CD4-positive, alpha-beta memory T cell (primary cell): ENCODE results near the gene GANAB. TPM values are rescaled to one million over a fixed set of nuclear protein-coding genes. Genes with fewer than 3 reads are reported as not detected.
"Not testable (repeated sequence)": the region's sequence is repeated elsewhere in the genome, so short reads cannot be mapped to it uniquely, and the experiment has no call there.

Experiments used
- CTCF ChIA-PET: fragments of 350-600 bp; sonication (Branson Sonifier 250); formaldehyde crosslinking; loops from one replicate; lab custom pipeline; 2021; ENCODE audit warnings: inconsistent platforms; ENCODE audit not compliant: partially characterized antibody; lab: Charles Lee
- POLR2A ChIA-PET: fragments of 350-600 bp; sonication (Branson Sonifier 250); formaldehyde crosslinking; loops from one replicate; lab custom pipeline; 2021; ENCODE audit not compliant: partially characterized antibody; lab: Charles Lee
- DNase-seq, 5 donors: peaks; one replicate each; pipeline versions ENCODE4 v3.0.0 to v3.0.0-alpha.2; 2020 to 2022; ENCODE audit warnings: mixed read lengths in 1 of 5
- H3K27ac ChIP-seq: one replicate; pipeline ENCODE4 v1.7.0; 2013; ENCODE audit warnings: low read depth, low read length
- H3K27me3 ChIP-seq: 2 replicates; pipeline ENCODE4 v1.7.0; 2013; ENCODE audit warnings: mild to moderate bottlenecking, low read length, moderate library complexity; ENCODE audit not compliant: insufficient read depth
- H3K36me3 ChIP-seq: 2 replicates; pipeline ENCODE4 v1.7.0; 2013; ENCODE audit warnings: mild to moderate bottlenecking, low read length, moderate library complexity; ENCODE audit not compliant: insufficient read depth
- H3K4me1 ChIP-seq: 2 replicates; pipeline ENCODE4 v1.7.0; 2013; ENCODE audit warnings: mild to moderate bottlenecking, low read length, moderate library complexity; ENCODE audit not compliant: insufficient read depth
- H3K4me3 ChIP-seq, 2 donors: one replicate each; pipeline ENCODE4 v1.7.0; 2013; ENCODE audit warnings: low read length in 2 of 2, mild to moderate bottlenecking in 1 of 2
- H3K9me3 ChIP-seq, 2 donors: one replicate each; pipeline ENCODE4 v1.7.0; 2013; ENCODE audit warnings: low read length in 2 of 2, control low read depth in 1 of 2; ENCODE audit not compliant: control insufficient read depth in 1 of 2
- H3K27ac Mint-ChIP-seq, 7 donors: one replicate each; pipeline ENCODE4 v1.8.0; 2020 to 2021; ENCODE audit warnings: mixed read lengths in 7 of 7, mild to moderate bottlenecking in 6 of 7, inconsistent platforms in 3 of 7, moderate library complexity in 3 of 7
- H3K27me3 Mint-ChIP-seq, 2 donors: one replicate each; pipeline ENCODE4 v1.8.0; 2020 to 2021; ENCODE audit warnings: mixed read lengths in 2 of 2
- H3K36me3 Mint-ChIP-seq, 2 donors: one replicate each; pipeline ENCODE4 v1.8.0; 2020 to 2021; ENCODE audit warnings: mixed read lengths in 2 of 2, inconsistent platforms in 1 of 2, mild to moderate bottlenecking in 1 of 2
- H3K4me1 Mint-ChIP-seq, 4 donors: one replicate each; pipeline ENCODE4 v1.8.0; 2020 to 2021; ENCODE audit warnings: mixed read lengths in 4 of 4, mild to moderate bottlenecking in 1 of 4
- H3K4me3 Mint-ChIP-seq, 8 donors: one replicate each; pipeline ENCODE4 v1.8.0; 2020 to 2021; ENCODE audit warnings: mixed read lengths in 8 of 8, mild to moderate bottlenecking in 7 of 8, moderate library complexity in 6 of 8, inconsistent platforms in 3 of 8
- H3K9me3 Mint-ChIP-seq, 8 donors: one replicate each; pipeline ENCODE4 v1.8.0; 2020 to 2021; ENCODE audit warnings: mixed read lengths in 8 of 8, mild to moderate bottlenecking in 5 of 8, inconsistent platforms in 3 of 8, moderate library complexity in 1 of 8
- intact Hi-C: fragments of 100-400 bp; cut with micrococcal nuclease; formaldehyde crosslinking; loops from one replicate; pipeline ENCODE4 v1.15.1; 2023
- polyA plus RNA-seq, 2 donors: library from polyadenylated mRNA; unstranded; fragments of 300-500 nt; fragmentation: Illumina TruSeq; gene quantifications; one replicate each; pipeline ENCODE4 v1.2.3, GENCODE V29; 2021
- total RNA-seq, 2 experiments: library from RNA; stranded (reverse); gene quantifications; one replicate each; pipeline ENCODE4 v1.2.3, GENCODE V29; 2021

GANAB gene
- total and polyA plus RNA-seq, 4 experiments from 2014 or later: 122 to 262 (median 201) TPM

DNA sequence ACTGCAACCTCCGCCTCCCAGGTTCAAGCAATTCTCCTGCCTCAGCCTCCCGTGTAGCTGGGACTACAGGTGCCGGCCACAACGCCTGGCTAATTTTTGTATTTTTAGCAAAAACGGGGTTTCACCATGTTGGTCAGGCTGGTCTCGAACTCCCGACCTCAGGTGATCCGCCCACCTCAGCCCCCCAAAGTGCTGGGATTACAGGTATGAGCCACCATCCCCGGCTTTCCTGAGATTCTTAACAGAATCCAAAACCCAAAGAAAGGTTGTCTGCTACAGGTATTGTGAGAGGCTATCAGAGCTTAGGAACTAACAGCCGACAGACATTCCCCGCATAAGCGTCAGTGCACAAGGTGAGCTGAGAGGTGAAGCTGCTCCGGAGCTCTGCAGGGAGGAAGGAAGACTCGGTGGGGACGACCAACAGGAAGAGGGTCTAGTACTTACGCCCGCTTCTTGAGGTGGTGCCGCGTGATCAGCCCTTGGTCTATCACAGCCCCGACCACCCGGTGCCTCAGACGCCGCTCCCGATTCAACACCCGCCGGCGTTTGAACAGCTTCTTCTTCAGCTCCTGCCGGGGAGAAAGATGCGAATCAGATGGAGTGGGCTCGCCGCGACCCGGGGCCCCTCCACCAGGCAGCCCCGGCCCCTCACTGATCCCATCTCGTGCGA is 18.1 kb upstream of the GANAB start:
- POLR2A ChIA-PET: interaction anchor here (0.6 to 19.7 kb wide), 58 partner anchors 8 to 1653 kb away, joined by 3 to 494 read pairs (median 7); partner anchors contain the start of genes AHNAK, B3GAT3, BSCL2 and EEF1G
- peak overlapping the region; percentile 92 to 98 (median 96) for H3K4me3 Mint-ChIP-seq
- H3K4me1 Mint-ChIP-seq: peaks cover 15 to 49% (median 28%) of the 10 kb centered on the region in 4 donors

DNA sequence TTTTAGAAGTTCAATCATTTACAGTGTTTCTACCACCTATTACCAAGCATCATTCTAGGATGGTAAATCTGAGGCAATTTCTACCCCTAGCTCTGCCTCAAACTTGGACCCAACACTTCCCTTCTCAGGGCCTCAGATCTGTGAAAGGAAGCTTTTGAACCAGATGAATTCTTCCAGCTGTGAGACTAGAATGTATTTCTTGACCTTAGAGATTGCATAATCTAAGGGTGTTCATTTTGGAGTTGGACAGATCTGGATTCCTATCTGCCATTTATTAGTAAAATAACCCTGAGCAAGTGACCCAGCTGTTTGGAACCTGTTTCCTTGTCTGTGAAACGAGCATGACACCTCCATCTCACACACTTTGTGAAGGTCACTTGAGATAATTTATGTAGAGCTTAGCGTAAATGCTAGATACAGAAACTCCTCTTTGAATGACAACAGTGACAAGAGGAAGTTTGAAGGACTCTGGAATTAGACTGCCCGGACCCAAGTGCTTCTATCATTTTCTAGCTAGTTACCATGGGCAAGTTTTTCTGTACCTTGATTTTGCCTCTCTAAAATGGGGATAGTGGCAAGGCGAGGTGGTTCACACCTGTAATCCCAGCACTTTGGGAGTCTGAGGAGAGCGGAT is 10.5 kb upstream of the GANAB start:
- peak overlapping the region in 1 of 7 donors; percentile 80 for H3K27ac Mint-ChIP-seq

More for the DNA sequence above, 18.1 kb upstream of the GANAB start:
- Histone ChIP-seq H3K9me3 (no peaks in the 10 kb centered on the region), H3K4me3 (peak overlapping the region; percentile 88 to 97), H3K27ac (peak overlapping the region; percentile 73), H3K27me3 (no peaks in the 10 kb centered on the region), H3K36me3 (peaks cover 15% of the 10 kb centered on the region), H3K4me1 (peaks cover 36% of the 10 kb centered on the region)
- CTCF ChIA-PET: interaction anchor here (0.6 to 10.4 kb wide), 24 partner anchors 8 to 197 kb away, joined by 3 to 86 read pairs (median 4); partner anchors contain the start of genes B3GAT3, HNRNPUL2, INTS5 and LBHD1
- intact Hi-C loops: loop anchor here (1.0 to 2.0 kb wide), 9 partner anchors 11 to 91 kb away; partner anchors contain the start of genes EEF1G, EML3, GANAB and INTS5
- Mint-ChIP-seq H3K9me3 (no peaks in the 10 kb centered on the region), H3K36me3 (peaks cover 8 to 37% of the 10 kb centered on the region in 2 donors), H3K27ac (peak overlapping the region; percentile 95 to 98 (median 96)), H3K27me3 (no peaks in the 10 kb centered on the region)
- DNase-seq: peak in 1 of 5 donors; percentile 74

DNA sequence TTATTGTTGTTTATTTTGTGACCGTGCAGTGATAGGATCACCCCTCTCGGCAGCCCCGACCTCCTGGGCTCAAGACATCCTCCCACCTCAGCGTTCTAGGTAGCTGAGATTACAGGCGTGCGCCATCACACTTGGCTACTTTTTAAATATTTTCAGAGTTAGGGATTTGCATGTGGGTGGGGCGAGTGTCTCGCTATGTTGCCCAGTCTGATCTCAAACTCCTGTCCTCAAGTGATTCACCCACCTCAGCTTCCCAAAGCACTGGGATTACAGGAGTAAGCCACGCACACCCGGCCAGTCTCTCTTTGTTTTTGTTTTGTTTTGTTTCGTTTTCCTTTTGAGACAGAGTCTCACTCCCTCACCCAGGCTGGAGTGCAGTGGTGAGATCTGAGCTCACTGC is 7.9 kb upstream of the GANAB start:
- DNase-seq: no peak
- POLR2A ChIA-PET: interaction anchor here (1.4 to 4.5 kb wide), 9 partner anchors 8 to 261 kb away, joined by 3 to 65 read pairs (median 11); partner anchors contain the start of genes B3GAT3, C11orf98, CSKMT and GANAB
- peaks cover 0 to 22% of the 10 kb centered on the region in 2 donors for H3K36me3 Mint-ChIP-seq
- no peak overlapping the region for H3K27ac ChIP-seq
- H3K36me3 ChIP-seq: peaks cover 5% of the 10 kb centered on the region
- H3K27me3 Mint-ChIP-seq: no peaks in the 10 kb centered on the region
- peaks cover 0 to 6% (median 0%) of the 10 kb centered on the region in 8 donors for H3K9me3 Mint-ChIP-seq
- intact Hi-C loops: no loop called here
- CTCF ChIA-PET: interaction anchor here (1.7 to 3.5 kb wide), 3 partner anchors 11 to 55 kb away, joined by 4 to 24 read pairs (median 4); partner anchors contain the start of genes C11orf98 and CSKMT
- H3K4me1 Mint-ChIP-seq: peaks cover 13 to 40% (median 22%) of the 10 kb centered on the region in 4 donors
- H3K9me3 ChIP-seq: no peaks in the 10 kb centered on the region
- peak overlapping the region in 5 of 7 donors; percentile 59 to 100 (median 70) for H3K27ac Mint-ChIP-seq
- H3K4me1 ChIP-seq: peaks cover 21% of the 10 kb centered on the region
- peak overlapping the region; percentile 30 to 70 (median 56) for H3K4me3 Mint-ChIP-seq
- no peaks in the 10 kb centered on the region for H3K27me3 ChIP-seq
- H3K4me3 ChIP-seq: no peak overlapping the region

More for the DNA sequence above, 10.5 kb upstream of the GANAB start:
- Histone ChIP-seq H3K36me3 (no peaks in the 10 kb centered on the region), H3K9me3 (no peaks in the 10 kb centered on the region), H3K4me1 (peaks cover 8% of the 10 kb centered on the region), H3K27ac (no peak overlapping the region), H3K4me3 (no peak overlapping the region), H3K27me3 (no peaks in the 10 kb centered on the region)
- CTCF ChIA-PET: interaction anchor here (1.1 kb wide), 1 partner anchor 9 kb away, joined by 3 read pairs; no protein-coding TSS in a partner anchor
- peaks cover 0 to 11% of the 10 kb centered on the region in 2 donors for H3K36me3 Mint-ChIP-seq
- H3K4me3 Mint-ChIP-seq: peak overlapping the region in 1 of 8 donors; percentile 20
- intact Hi-C loops: no loop called here
- DNase-seq: no peak
- POLR2A ChIA-PET: interaction anchor here (0.8 to 4.5 kb wide), 6 partner anchors 9 to 199 kb away, joined by 3 to 65 read pairs (median 5); partner anchors contain the start of genes B3GAT3, C11orf98, CSKMT and GANAB
- H3K9me3 Mint-ChIP-seq: peaks cover 0 to 6% (median 0%) of the 10 kb centered on the region in 8 donors
- no peaks in the 10 kb centered on the region for H3K27me3 Mint-ChIP-seq
- peaks cover 7 to 18% (median 12%) of the 10 kb centered on the region in 4 donors for H3K4me1 Mint-ChIP-seq

GRCh38 chr11:62652161-62653006 is 6.0 kb upstream of the GANAB start:
- Histone ChIP-seq H3K9me3 (no peaks in the 10 kb centered on the region), H3K36me3 (peaks cover 18% of the 10 kb centered on the region), H3K4me3 (peak overlapping the region; percentile 92 to 97), H3K4me1 (peaks cover 24% of the 10 kb centered on the region), H3K27ac (peak overlapping the region; percentile 93), H3K27me3 (no peaks in the 10 kb centered on the region)
- intact Hi-C loops: loop anchor here (1.0 to 2.0 kb wide), 5 partner anchors 13 to 61 kb away; partner anchors contain the start of genes C11orf98, CSKMT, TUT1 and UBXN1
- Mint-ChIP-seq H3K27me3 (no peaks in the 10 kb centered on the region), H3K9me3 (peaks cover 0 to 6% (median 0%) of the 10 kb centered on the region in 8 donors), H3K4me1 (peaks cover 13 to 40% (median 22%) of the 10 kb centered on the region in 4 donors), H3K27ac (peak overlapping the region; percentile 78 to 100 (median 94)), H3K4me3 (peak overlapping the region; percentile 86 to 94 (median 92)), H3K36me3 (peaks cover 0 to 25% of the 10 kb centered on the region in 2 donors)
- ChIA-PET CTCF (interaction anchor here (0.8 to 3.5 kb wide), 7 partner anchors 12 to 109 kb away, joined by 3 to 24 read pairs (median 3); partner anchors contain the start of genes B3GAT3, C11orf98, CSKMT and MTA2), POLR2A (interaction anchor here (0.8 to 2.8 kb wide), 34 partner anchors 8 to 260 kb away, joined by 3 to 125 read pairs (median 6); partner anchors contain the start of genes B3GAT3, C11orf98, CSKMT and EEF1G)
- DNase-seq: peak in 3 of 5 donors; percentile 54 to 83 (median 68)

GRCh38 chr11:62650283-62650682 is 3.9 kb upstream of the GANAB start:
- H3K4me3 ChIP-seq, H3K9me3 Mint-ChIP-seq, H3K27me3 Mint-ChIP-seq, H3K9me3 ChIP-seq, H3K27me3 ChIP-seq, intact Hi-C loops, DNase-seq, H3K27ac ChIP-seq: not testable (repeated sequence)
- peaks cover 37% of the 10 kb centered on the region for H3K4me1 ChIP-seq
- peaks cover 18% of the 10 kb centered on the region for H3K36me3 ChIP-seq
- peaks cover 17 to 57% (median 32%) of the 10 kb centered on the region in 4 donors for H3K4me1 Mint-ChIP-seq
- ChIA-PET CTCF (interaction anchor here (1.1 to 1.8 kb wide), 4 partner anchors 9 to 226 kb away, joined by 3 read pairs; partner anchors contain the start of genes C11orf98 and CSKMT), POLR2A (interaction anchor here (1.1 to 11.8 kb wide), 7 partner anchors 14 to 189 kb away, joined by 4 to 162 read pairs (median 5); partner anchors contain the start of genes C11orf98, CSKMT, EEF1G and TUT1)
- peaks cover 0 to 33% of the 10 kb centered on the region in 2 donors for H3K36me3 Mint-ChIP-seq
- H3K27ac Mint-ChIP-seq: peak overlapping the region in 3 of 7 donors; percentile 55 to 82 (median 78)
- H3K4me3 Mint-ChIP-seq: peak overlapping the region in 1 of 8 donors; percentile 20
